HEK293 (cell line): Measurements from ENCODE around the gene KIFAP3.

Source experiments
- EGR2 ChIP-seq: fragments of 450-650 bp; formaldehyde crosslinking; IDR thresholded peaks from 2 replicates; pipeline ENCODE4 v1.5.1; 2016; ENCODE audit warnings: low read depth, missing biosample characterization, missing genetic modification characterization
- GLIS1 ChIP-seq: fragments of 450-650 bp; formaldehyde crosslinking; IDR thresholded peaks from 2 replicates; pipeline ENCODE4 v1.5.1; 2016; ENCODE audit warnings: missing biosample characterization, missing genetic modification characterization
- GLIS2 ChIP-seq: fragments of 450-650 bp; formaldehyde crosslinking; IDR thresholded peaks from 2 replicates; pipeline ENCODE4 v1.5.1; 2016; ENCODE audit warnings: missing biosample characterization, missing genetic modification characterization
- REPIN1 ChIP-seq: fragments of 450-650 bp; formaldehyde crosslinking; IDR thresholded peaks from 2 replicates; pipeline ENCODE4 v1.5.1; 2017; ENCODE audit warnings: missing biosample characterization, missing genetic modification characterization, low read depth
- WT1 ChIP-seq: fragments of 450-650 bp; formaldehyde crosslinking; IDR thresholded peaks from 2 replicates; pipeline ENCODE4 v1.5.1; 2016; ENCODE audit warnings: missing biosample characterization, missing genetic modification characterization
- ZBTB26 ChIP-seq: fragments of 450-650 bp; formaldehyde crosslinking; optimal IDR thresholded peaks from 2 replicates; pipeline ENCODE3; 2016; ENCODE audit warnings: missing biosample characterization, mild to moderate bottlenecking, missing genetic modification characterization
- ZBTB48 ChIP-seq: fragments of 450-650 bp; formaldehyde crosslinking; IDR thresholded peaks from 2 replicates; pipeline ENCODE4 v1.5.1; 2016; ENCODE audit warnings: missing biosample characterization, missing genetic modification characterization
- ZFP37 ChIP-seq: fragments of 450-650 bp; formaldehyde crosslinking; IDR thresholded peaks from 2 replicates; pipeline ENCODE4 v1.5.1; 2016; ENCODE audit warnings: missing biosample characterization, missing genetic modification characterization
- ZIC2 ChIP-seq: fragments of 450-650 bp; formaldehyde crosslinking; IDR thresholded peaks from 2 replicates; pipeline ENCODE4 v1.5.1; 2016; ENCODE audit warnings: missing biosample characterization, missing genetic modification characterization
- ZNF112 ChIP-seq: fragments of 450-650 bp; formaldehyde crosslinking; IDR thresholded peaks from 2 replicates; pipeline ENCODE4 v1.5.0; 2017; ENCODE audit warnings: missing biosample characterization, missing genetic modification characterization
- ZNF132 ChIP-seq: fragments of 450-650 bp; formaldehyde crosslinking; IDR thresholded peaks from 2 replicates; pipeline ENCODE4 v1.5.1; 2017; ENCODE audit warnings: missing biosample characterization, missing genetic modification characterization, borderline replicate concordance
- ZNF2 ChIP-seq: fragments of 450-650 bp; formaldehyde crosslinking; IDR thresholded peaks from 2 replicates; pipeline ENCODE4 v1.5.1; 2016; ENCODE audit warnings: missing biosample characterization, missing genetic modification characterization
- ZNF23 ChIP-seq: fragments of 450-650 bp; formaldehyde crosslinking; IDR thresholded peaks from 2 replicates; pipeline ENCODE4 v1.5.1; 2016; ENCODE audit warnings: missing biosample characterization, missing genetic modification characterization, borderline replicate concordance
- ZNF292 ChIP-seq: fragments of 450-650 bp; formaldehyde crosslinking; IDR thresholded peaks from 2 replicates; pipeline ENCODE4 v1.5.1; 2016; ENCODE audit warnings: low read depth, missing biosample characterization, missing genetic modification characterization, borderline replicate concordance
- ZNF394 ChIP-seq: fragments of 450-650 bp; formaldehyde crosslinking; IDR thresholded peaks from 2 replicates; pipeline ENCODE4 v1.5.1; 2016; ENCODE audit warnings: missing biosample characterization, missing genetic modification characterization, mild to moderate bottlenecking, moderate library complexity, borderline replicate concordance
- ZNF514 ChIP-seq: fragments of 450-650 bp; formaldehyde crosslinking; IDR thresholded peaks from 2 replicates; pipeline ENCODE4 v1.5.1; 2016; ENCODE audit warnings: missing biosample characterization, missing genetic modification characterization
- ZNF518A ChIP-seq: fragments of 450-650 bp; formaldehyde crosslinking; conservative IDR thresholded peaks from 2 replicates; pipeline ENCODE4 v1.5.1; 2016; ENCODE audit warnings: low read depth, missing biosample characterization, missing genetic modification characterization
- ZNF558 ChIP-seq: fragments of 450-650 bp; formaldehyde crosslinking; IDR thresholded peaks from 2 replicates; pipeline ENCODE4 v1.5.1; 2016; ENCODE audit warnings: missing biosample characterization, missing genetic modification characterization
- ZNF561 ChIP-seq: fragments of 450-650 bp; IDR thresholded peaks from 2 replicates; pipeline ENCODE4 v1.5.1; 2018; ENCODE audit warnings: missing biosample characterization, missing genetic modification characterization, borderline replicate concordance
- ZNF639 ChIP-seq: fragments of 450-650 bp; formaldehyde crosslinking; IDR thresholded peaks from 2 replicates; pipeline ENCODE4 v1.5.1; 2016; ENCODE audit warnings: missing biosample characterization, missing genetic modification characterization
- ZNF677 ChIP-seq: fragments of 450-650 bp; IDR thresholded peaks from 2 replicates; pipeline ENCODE4 v1.5.0; 2018; ENCODE audit warnings: missing biosample characterization, mild to moderate bottlenecking, missing genetic modification characterization, moderate library complexity
- ZNF768 ChIP-seq: fragments of 450-650 bp; formaldehyde crosslinking; IDR thresholded peaks from 2 replicates; pipeline ENCODE4 v1.5.1; 2018; ENCODE audit warnings: missing biosample characterization, mild to moderate bottlenecking, missing genetic modification characterization
- ZNF792 ChIP-seq: fragments of 450-650 bp; formaldehyde crosslinking; IDR thresholded peaks from 2 replicates; pipeline ENCODE4 v1.5.1; 2016; ENCODE audit warnings: missing biosample characterization, missing genetic modification characterization
- ZNF843 ChIP-seq: fragments of 450-650 bp; formaldehyde crosslinking; IDR thresholded peaks from 2 replicates; pipeline ENCODE4 v1.5.1; 2016; ENCODE audit warnings: missing biosample characterization, missing genetic modification characterization
- TF ChIP-seq, protein P1 (sequence below): fragments of 450-650 bp; formaldehyde crosslinking; IDR thresholded peaks from 2 replicates; pipeline ENCODE4 v1.5.1; 2016; ENCODE audit warnings: missing biosample characterization, missing genetic modification characterization
- TF ChIP-seq, protein P2 (sequence below): fragments of 450-650 bp; IDR thresholded peaks from 2 replicates; pipeline ENCODE4 v1.5.1; 2018; ENCODE audit warnings: missing biosample characterization, missing genetic modification characterization
- TF ChIP-seq, protein P3 (sequence below): IDR thresholded peaks from 2 replicates; pipeline ENCODE4 v1.6.1; 2011; ENCODE audit warnings: mild to moderate bottlenecking, low read depth, low read length, borderline replicate concordance

Gene KIFAP3

GRCh38 chr1:169890761-169891538 lies 183.5 kb downstream of the KIFAP3 start (continued):
- TF ChIP-seq ZNF518A (no peak), ZNF843 (peak; percentile 39; the same call in 1 of the 2 replicates), GLIS2 (tag by site-specific recombination) (no peak), ZIC2 (tag by site-specific recombination) (no peak), ZNF292 (no peak), REPIN1 (tag by site-specific recombination) (no peak), EGR2 (no peak), ZNF558 (tag by site-specific recombination) (no peak), GLIS1 (tag by site-specific recombination) (peak; percentile 95), ZNF2 (no peak), ZFP37 (tag by site-specific recombination) (no peak), ZNF514 (no peak), ZNF677 (no peak), ZBTB48 (tag by site-specific recombination) (no peak), WT1 (peak; percentile 92), ZNF112 (no peak), ZNF132 (tag by site-specific recombination) (no peak), ZNF394 (no peak), ZNF23 (no peak), ZNF639 (tag by site-specific recombination) (no peak), ZNF561 (tag by site-specific recombination) (no peak), ZNF768 (tag by site-specific recombination) (no peak), ZBTB26 (tag by site-specific recombination) (no peak), ZNF792 (no peak)
- TF ChIP-seq, protein P1, sequence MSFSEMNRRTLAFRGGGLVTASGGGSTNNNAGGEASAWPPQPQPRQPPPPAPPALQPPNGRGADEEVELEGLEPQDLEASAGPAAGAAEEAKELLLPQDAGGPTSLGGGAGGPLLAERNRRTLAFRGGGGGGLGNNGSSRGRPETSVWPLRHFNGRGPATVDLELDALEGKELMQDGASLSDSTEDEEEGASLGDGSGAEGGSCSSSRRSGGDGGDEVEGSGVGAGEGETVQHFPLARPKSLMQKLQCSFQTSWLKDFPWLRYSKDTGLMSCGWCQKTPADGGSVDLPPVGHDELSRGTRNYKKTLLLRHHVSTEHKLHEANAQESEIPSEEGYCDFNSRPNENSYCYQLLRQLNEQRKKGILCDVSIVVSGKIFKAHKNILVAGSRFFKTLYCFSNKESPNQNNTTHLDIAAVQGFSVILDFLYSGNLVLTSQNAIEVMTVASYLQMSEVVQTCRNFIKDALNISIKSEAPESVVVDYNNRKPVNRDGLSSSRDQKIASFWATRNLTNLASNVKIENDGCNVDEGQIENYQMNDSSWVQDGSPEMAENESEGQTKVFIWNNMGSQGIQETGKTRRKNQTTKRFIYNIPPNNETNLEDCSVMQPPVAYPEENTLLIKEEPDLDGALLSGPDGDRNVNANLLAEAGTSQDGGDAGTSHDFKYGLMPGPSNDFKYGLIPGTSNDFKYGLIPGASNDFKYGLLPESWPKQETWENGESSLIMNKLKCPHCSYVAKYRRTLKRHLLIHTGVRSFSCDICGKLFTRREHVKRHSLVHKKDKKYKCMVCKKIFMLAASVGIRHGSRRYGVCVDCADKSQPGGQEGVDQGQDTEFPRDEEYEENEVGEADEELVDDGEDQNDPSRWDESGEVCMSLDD (tag by site-specific recombination), result no peak
- TF ChIP-seq, protein P2, sequence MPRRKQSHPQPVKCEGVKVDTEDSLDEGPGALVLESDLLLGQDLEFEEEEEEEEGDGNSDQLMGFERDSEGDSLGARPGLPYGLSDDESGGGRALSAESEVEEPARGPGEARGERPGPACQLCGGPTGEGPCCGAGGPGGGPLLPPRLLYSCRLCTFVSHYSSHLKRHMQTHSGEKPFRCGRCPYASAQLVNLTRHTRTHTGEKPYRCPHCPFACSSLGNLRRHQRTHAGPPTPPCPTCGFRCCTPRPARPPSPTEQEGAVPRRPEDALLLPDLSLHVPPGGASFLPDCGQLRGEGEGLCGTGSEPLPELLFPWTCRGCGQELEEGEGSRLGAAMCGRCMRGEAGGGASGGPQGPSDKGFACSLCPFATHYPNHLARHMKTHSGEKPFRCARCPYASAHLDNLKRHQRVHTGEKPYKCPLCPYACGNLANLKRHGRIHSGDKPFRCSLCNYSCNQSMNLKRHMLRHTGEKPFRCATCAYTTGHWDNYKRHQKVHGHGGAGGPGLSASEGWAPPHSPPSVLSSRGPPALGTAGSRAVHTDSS (tag by site-specific recombination), result no peak
- TF ChIP-seq, protein P3, sequence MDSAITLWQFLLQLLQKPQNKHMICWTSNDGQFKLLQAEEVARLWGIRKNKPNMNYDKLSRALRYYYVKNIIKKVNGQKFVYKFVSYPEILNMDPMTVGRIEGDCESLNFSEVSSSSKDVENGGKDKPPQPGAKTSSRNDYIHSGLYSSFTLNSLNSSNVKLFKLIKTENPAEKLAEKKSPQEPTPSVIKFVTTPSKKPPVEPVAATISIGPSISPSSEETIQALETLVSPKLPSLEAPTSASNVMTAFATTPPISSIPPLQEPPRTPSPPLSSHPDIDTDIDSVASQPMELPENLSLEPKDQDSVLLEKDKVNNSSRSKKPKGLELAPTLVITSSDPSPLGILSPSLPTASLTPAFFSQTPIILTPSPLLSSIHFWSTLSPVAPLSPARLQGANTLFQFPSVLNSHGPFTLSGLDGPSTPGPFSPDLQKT, result no peak
